AG09309 (cell line): ENCODE data around the gene TMX2.

Experiments
- DNase-seq: peaks from one replicate; pipeline ENCODE4 v3.0.0-alpha.2; 2010; ENCODE audit warnings: low read depth
- H3K4me3 ChIP-seq: 2 replicates; pipeline ENCODE4 v1.5.1; 2011; ENCODE audit warnings: mild to moderate bottlenecking, low read depth, low read length, moderate library complexity; ENCODE audit not compliant: control insufficient read depth
- CTCF ChIP-seq: IDR thresholded peaks from 2 replicates; pipeline ENCODE4 v1.5.1; 2011; ENCODE audit warnings: mild to moderate bottlenecking, low read depth, low read length, inconsistent platforms; ENCODE audit not compliant: insufficient read depth, control insufficient read depth; ENCODE audit errors: missing control alignments

TMX2 gene

GRCh38 chr11:57751676-57752253 is 39.4 kb downstream of the TMX2 start, which contains the start of gene BTBD18:
Gene BTBD18 (minus strand): TSS chr11:57751819. CDS start chr11:57751188, 631 bp downstream.
- TF ChIP-seq CTCF = peak; percentile 42
- no peak for DNase-seq
- H3K4me3 ChIP-seq = no peak within 1 kb of the TSS

GRCh38 chr11:57752954-57753353 is 40.6 kb downstream of the TMX2 start:
- TF ChIP-seq CTCF = no peak
- DNase-seq = no peak

GRCh38 chr11:57758174-57758573 is 45.8 kb downstream of the TMX2 start:
- H3K4me3 ChIP-seq = no peak overlapping the region
- TF ChIP-seq CTCF = no peak
- no peak for DNase-seq

More at GRCh38 chr11:57752954-57753353, 40.6 kb downstream of the TMX2 start:
- H3K4me3 ChIP-seq = no peak overlapping the region

GRCh38 chr11:57761301-57762234 is 49.2 kb downstream of the TMX2 start, which contains the start of gene CTNND1:
Gene CTNND1 (plus strand): TSS chr11:57761802. CDS start chr11:57791479, 29,677 bp downstream.
- no peak for TF ChIP-seq CTCF
- peak; percentile 93 for DNase-seq

GRCh38 chr11:57762235-57762861 is 50.0 kb downstream of the TMX2 start:
- peak overlapping the region; percentile 76 for H3K4me3 ChIP-seq
- no peak for DNase-seq
- TF ChIP-seq CTCF = no peak

More at GRCh38 chr11:57761301-57762234, 49.2 kb downstream of the TMX2 start, which contains the start of gene CTNND1:
- H3K4me3 ChIP-seq = peak within 1 kb of the TSS; percentile 76

GRCh38 chr11:57763568-57763967 is 51.2 kb downstream of the TMX2 start:
- H3K4me3 ChIP-seq = peak overlapping the region; percentile 76
- peak; percentile 49 for TF ChIP-seq CTCF
- no peak for DNase-seq
